Measurements from ENCODE around the gene CCDC175.
A peak's percentile ranks its signal among the peaks of the same experiment; 100 is the strongest.

The CCDC175 gene

GRCh38 chr14:59576332-59577294, at the start of gene CCDC175:
Gene CCDC175 (minus strand): TSS chr14:59576812. CDS start chr14:59576775, 37 bp downstream.
- peak; percentile 79 to 80 for DNase-seq

GRCh38 chr14:59622631-59623030, 46.0 kb upstream of the CCDC175 start:
- no peak for DNase-seq

- no peak for DNase-seq
These were observed 42.4 kb upstream of the CCDC175 start for GRCh38 chr14:59619061-59619460.

- no peak for DNase-seq
These were observed 24.4 kb upstream of the CCDC175 start for GRCh38 chr14:59601056-59601455.

GRCh38 chr14:59600211-59600945, 23.8 kb upstream of the CCDC175 start:
- DNase-seq = no peak

- DNase-seq = no peak
These were observed 18.5 kb upstream of the CCDC175 start for GRCh38 chr14:59595071-59595470.

- no peak for DNase-seq
These were observed 15.2 kb upstream of the CCDC175 start for GRCh38 chr14:59591641-59592370.

- DNase-seq = no peak
These were observed 11.5 kb upstream of the CCDC175 start for GRCh38 chr14:59588101-59588500.

- DNase-seq = no peak
These were observed 9.4 kb upstream of the CCDC175 start for GRCh38 chr14:59585891-59586554.

- no peak for DNase-seq
These were observed 7.1 kb upstream of the CCDC175 start for GRCh38 chr14:59583755-59584154.

- DNase-seq = no peak
These were observed 6.4 kb upstream of the CCDC175 start for GRCh38 chr14:59582845-59583509.

GRCh38 chr14:59582161-59582560, 5.5 kb upstream of the CCDC175 start:
- DNase-seq = no peak

- no peak for DNase-seq
These were observed 4.3 kb upstream of the CCDC175 start for GRCh38 chr14:59580911-59581310.

- no peak for DNase-seq
These were observed 6.5 kb downstream of the CCDC175 start for GRCh38 chr14:59570122-59570521.

- DNase-seq = no peak
These were observed 9.9 kb downstream of the CCDC175 start for GRCh38 chr14:59566725-59567124.

GRCh38 chr14:59566296-59566695, 10.3 kb downstream of the CCDC175 start:
- DNase-seq = no peak

- DNase-seq = no peak
These were observed 11.5 kb downstream of the CCDC175 start for GRCh38 chr14:59565087-59565486.

- DNase-seq = no peak
These were observed 12.2 kb downstream of the CCDC175 start for GRCh38 chr14:59564366-59564765.

- no peak for DNase-seq
These were observed 29.3 kb downstream of the CCDC175 start for GRCh38 chr14:59547310-59547709.

GRCh38 chr14:59543873-59544272, 32.7 kb downstream of the CCDC175 start:
- no peak for DNase-seq

- no peak for DNase-seq
These were observed 34.9 kb downstream of the CCDC175 start for GRCh38 chr14:59541731-59542130.

GRCh38 chr14:59540852-59541251, 35.8 kb downstream of the CCDC175 start:
- DNase-seq = no peak

Data from activated CD4-positive, alpha-beta T cell treated with anti-CD3 and anti-CD28 coated beads for 4 hours (primary cell).